Measurements from ENCODE around the gene TAAR1. TPM values are rescaled to one million over a fixed set of nuclear protein-coding genes. Genes with fewer than 3 reads are reported as not detected.

The TAAR1 gene
- total and polyA plus RNA-seq, 2 experiments from 2014 or later: not detected

DNA sequence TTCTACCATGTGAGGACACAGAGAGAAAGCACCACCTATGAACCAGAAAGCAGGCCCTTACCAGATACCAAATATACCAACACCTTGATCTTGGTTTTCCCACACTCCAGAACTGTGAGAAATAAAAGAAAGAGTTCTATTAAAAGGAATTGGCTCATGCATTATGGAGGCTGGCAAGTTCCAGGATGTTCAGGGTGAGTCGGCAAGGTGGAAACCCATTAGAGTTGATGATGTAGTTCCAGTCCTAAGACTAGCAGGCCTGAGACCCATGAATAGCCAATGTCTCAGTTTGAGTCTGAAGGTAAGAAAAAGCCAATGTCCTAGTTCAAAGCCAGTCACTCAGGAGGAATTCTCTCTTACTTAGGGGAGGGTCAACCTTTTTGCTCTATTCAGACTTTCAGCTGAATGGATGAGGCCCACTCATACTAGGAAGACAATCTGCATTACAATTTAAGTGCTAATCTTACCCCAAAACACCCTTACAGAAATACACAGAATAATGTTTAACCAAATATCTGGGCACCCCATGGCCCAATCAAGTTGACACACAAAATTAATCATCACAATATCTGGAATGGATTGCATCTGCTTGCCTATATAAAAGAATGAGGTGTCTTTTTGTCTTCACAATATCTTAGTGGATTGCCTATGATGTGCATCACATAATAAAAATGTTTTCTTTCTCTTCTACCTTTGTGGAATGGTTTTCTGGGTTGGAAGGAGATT is 5.5 kb upstream of the TAAR1 start:
- Mint-ChIP-seq H3K4me3 (no peak overlapping the region), H3K9me3 (peaks cover 12% of the 10 kb centered on the region; the same call in 2 of the 3 replicates), H3K4me1 (peaks cover 15% of the 10 kb centered on the region), H3K36me3 (ENCODE audit: low read depth) (peaks cover 20% of the 10 kb centered on the region), H3K27ac (no peak overlapping the region; the same call in 1 of the 2 replicates), H3K27me3 (ENCODE audit: insufficient read depth, low read depth, poor library complexity) (no peaks in the 10 kb centered on the region)
- Histone ChIP-seq H3K79me2 (replicated peaks; ENCODE audit: insufficient read depth) (no peaks in the 10 kb centered on the region), H3K4me1 (ENCODE audit: insufficient read depth) (peaks cover 8% of the 10 kb centered on the region), H3K9me2 (ENCODE audit: insufficient read depth) (peaks cover 3% of the 10 kb centered on the region; the same call in 1 of the 2 replicates), H3K27ac (ENCODE audit: low read depth) (no peak overlapping the region), H3K4me2 (no peak overlapping the region), H4K20me1 (replicated peaks; ENCODE audit: insufficient read depth) (no peaks in the 10 kb centered on the region), H3K36me3 (ENCODE audit: insufficient read depth) (peaks cover 4% of the 10 kb centered on the region), H3F3A (replicated peaks; ENCODE audit: low read depth) (no peaks in the 10 kb centered on the region), H3K27me3 (ENCODE audit: insufficient read depth) (no peaks in the 10 kb centered on the region), H3K4me3 (no peak overlapping the region), H2AFZ (no peak overlapping the region)
- DNase-seq (ENCODE audit: low spot score) (no peak), ATAC-seq (no peak)
- no peak for TF ChIP-seq CREB1 (CRISPR knock-in tag; IDR thresholded peaks at IDR 0.05; ENCODE audit: low read depth)
- TF ChIP-seq, protein P1, sequence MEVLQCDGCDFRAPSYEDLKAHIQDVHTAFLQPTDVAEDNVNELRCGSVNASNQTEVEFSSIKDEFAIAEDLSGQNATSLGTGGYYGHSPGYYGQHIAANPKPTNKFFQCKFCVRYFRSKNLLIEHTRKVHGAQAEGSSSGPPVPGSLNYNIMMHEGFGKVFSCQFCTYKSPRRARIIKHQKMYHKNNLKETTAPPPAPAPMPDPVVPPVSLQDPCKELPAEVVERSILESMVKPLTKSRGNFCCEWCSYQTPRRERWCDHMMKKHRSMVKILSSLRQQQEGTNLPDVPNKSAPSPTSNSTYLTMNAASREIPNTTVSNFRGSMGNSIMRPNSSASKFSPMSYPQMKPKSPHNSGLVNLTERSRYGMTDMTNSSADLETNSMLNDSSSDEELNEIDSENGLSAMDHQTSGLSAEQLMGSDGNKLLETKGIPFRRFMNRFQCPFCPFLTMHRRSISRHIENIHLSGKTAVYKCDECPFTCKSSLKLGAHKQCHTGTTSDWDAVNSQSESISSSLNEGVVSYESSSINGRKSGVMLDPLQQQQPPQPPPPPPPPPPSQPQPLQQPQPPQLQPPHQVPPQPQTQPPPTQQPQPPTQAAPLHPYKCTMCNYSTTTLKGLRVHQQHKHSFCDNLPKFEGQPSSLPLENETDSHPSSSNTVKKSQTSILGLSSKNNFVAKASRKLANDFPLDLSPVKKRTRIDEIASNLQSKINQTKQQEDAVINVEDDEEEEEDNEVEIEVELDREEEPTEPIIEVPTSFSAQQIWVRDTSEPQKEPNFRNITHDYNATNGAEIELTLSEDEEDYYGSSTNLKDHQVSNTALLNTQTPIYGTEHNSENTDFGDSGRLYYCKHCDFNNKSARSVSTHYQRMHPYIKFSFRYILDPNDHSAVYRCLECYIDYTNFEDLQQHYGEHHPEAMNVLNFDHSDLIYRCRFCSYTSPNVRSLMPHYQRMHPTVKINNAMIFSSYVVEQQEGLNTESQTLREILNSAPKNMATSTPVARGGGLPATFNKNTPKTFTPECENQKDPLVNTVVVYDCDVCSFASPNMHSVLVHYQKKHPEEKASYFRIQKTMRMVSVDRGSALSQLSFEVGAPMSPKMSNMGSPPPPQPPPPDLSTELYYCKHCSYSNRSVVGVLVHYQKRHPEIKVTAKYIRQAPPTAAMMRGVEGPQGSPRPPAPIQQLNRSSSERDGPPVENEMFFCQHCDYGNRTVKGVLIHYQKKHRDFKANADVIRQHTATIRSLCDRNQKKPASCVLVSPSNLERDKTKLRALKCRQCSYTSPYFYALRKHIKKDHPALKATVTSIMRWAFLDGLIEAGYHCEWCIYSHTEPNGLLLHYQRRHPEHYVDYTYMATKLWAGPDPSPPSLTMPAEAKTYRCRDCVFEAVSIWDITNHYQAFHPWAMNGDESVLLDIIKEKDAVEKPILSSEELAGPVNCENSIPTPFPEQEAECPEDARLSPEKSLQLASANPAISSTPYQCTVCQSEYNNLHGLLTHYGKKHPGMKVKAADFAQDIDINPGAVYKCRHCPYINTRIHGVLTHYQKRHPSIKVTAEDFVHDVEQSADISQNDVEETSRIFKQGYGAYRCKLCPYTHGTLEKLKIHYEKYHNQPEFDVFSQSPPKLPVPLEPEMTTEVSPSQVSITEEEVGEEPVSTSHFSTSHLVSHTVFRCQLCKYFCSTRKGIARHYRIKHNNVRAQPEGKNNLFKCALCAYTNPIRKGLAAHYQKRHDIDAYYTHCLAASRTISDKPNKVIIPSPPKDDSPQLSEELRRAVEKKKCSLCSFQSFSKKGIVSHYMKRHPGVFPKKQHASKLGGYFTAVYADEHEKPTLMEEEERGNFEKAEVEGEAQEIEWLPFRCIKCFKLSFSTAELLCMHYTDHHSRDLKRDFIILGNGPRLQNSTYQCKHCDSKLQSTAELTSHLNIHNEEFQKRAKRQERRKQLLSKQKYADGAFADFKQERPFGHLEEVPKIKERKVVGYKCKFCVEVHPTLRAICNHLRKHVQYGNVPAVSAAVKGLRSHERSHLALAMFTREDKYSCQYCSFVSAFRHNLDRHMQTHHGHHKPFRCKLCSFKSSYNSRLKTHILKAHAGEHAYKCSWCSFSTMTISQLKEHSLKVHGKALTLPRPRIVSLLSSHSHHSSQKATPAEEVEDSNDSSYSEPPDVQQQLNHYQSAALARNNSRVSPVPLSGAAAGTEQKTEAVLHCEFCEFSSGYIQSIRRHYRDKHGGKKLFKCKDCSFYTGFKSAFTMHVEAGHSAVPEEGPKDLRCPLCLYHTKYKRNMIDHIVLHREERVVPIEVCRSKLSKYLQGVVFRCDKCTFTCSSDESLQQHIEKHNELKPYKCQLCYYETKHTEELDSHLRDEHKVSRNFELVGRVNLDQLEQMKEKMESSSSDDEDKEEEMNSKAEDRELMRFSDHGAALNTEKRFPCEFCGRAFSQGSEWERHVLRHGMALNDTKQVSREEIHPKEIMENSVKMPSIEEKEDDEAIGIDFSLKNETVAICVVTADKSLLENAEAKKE (CRISPR knock-in tag; IDR thresholded peaks at IDR 0.05): no peak
- TF ChIP-seq EZH2phosphoT487 (IDR thresholded peaks at IDR 0.05; ENCODE audit: unreplicated experiment): no peak
- TF ChIP-seq ZNF331 (CRISPR knock-in tag; IDR thresholded peaks at IDR 0.05; ENCODE audit: low read depth): no peak

DNA sequence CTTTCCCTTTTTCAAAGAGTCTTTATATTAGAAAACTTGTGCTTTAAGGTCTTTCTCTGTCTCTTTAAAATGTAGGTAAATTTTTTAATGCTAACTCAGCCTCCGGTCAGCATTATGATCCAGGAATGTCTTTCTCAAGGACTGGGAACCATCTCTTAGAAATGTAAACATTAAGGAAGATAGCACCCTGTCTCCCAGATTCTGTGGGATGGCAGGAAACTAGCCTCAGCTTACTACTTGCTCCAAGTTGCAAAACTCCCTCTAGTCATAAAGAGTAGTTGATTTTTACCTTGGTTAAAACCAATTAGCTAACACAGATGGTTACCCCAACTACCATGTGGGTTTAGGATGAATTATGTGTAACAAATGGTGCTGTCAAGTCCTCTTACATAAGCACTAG is 4.7 kb upstream of the TAAR1 start:
- peaks cover 20% of the 10 kb centered on the region for H3K36me3 Mint-ChIP-seq (ENCODE audit: low read depth)
- no peak for TF ChIP-seq EZH2 (IDR thresholded peaks at IDR 0.05; ENCODE audit: low read depth, unreplicated experiment)
- TF ChIP-seq ETS1 (IDR thresholded peaks at IDR 0.05): no peak
- TF ChIP-seq, protein P2, sequence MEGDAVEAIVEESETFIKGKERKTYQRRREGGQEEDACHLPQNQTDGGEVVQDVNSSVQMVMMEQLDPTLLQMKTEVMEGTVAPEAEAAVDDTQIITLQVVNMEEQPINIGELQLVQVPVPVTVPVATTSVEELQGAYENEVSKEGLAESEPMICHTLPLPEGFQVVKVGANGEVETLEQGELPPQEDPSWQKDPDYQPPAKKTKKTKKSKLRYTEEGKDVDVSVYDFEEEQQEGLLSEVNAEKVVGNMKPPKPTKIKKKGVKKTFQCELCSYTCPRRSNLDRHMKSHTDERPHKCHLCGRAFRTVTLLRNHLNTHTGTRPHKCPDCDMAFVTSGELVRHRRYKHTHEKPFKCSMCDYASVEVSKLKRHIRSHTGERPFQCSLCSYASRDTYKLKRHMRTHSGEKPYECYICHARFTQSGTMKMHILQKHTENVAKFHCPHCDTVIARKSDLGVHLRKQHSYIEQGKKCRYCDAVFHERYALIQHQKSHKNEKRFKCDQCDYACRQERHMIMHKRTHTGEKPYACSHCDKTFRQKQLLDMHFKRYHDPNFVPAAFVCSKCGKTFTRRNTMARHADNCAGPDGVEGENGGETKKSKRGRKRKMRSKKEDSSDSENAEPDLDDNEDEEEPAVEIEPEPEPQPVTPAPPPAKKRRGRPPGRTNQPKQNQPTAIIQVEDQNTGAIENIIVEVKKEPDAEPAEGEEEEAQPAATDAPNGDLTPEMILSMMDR (conservative IDR thresholded peaks at IDR 0.05; ENCODE audit: low read depth in 2 of 2): no peak

More for the DNA sequence above, 4.7 kb upstream of the TAAR1 start:
- peaks cover 4% of the 10 kb centered on the region for H3K36me3 ChIP-seq (ENCODE audit: insufficient read depth)
- no peak overlapping the region for H3K27ac ChIP-seq (ENCODE audit: low read depth)
- Mint-ChIP-seq H3K4me1 (peaks cover 15% of the 10 kb centered on the region), H3K27ac (no peak overlapping the region), H3K27me3 (ENCODE audit: insufficient read depth, low read depth, poor library complexity) (no peaks in the 10 kb centered on the region), H3K4me3 (no peak overlapping the region), H3K9me3 (peaks cover 12% of the 10 kb centered on the region; the same call in 2 of the 3 replicates)
- H3K4me1 ChIP-seq (ENCODE audit: insufficient read depth): peaks cover 8% of the 10 kb centered on the region
- no peaks in the 10 kb centered on the region for H4K20me1 ChIP-seq (replicated peaks; ENCODE audit: insufficient read depth)
- H3F3A ChIP-seq (replicated peaks; ENCODE audit: low read depth): no peaks in the 10 kb centered on the region
- H3K4me3 ChIP-seq: no peak overlapping the region
- no peaks in the 10 kb centered on the region for H3K27me3 ChIP-seq (ENCODE audit: insufficient read depth)
- H2AFZ ChIP-seq: no peak overlapping the region
- no peak overlapping the region for H3K4me2 ChIP-seq
- no peaks in the 10 kb centered on the region for H3K79me2 ChIP-seq (replicated peaks; ENCODE audit: insufficient read depth)
- ATAC-seq (no peak), DNase-seq (ENCODE audit: low spot score) (no peak)
- H3K9me2 ChIP-seq (ENCODE audit: insufficient read depth): peaks cover 3% of the 10 kb centered on the region; the same call in 1 of the 2 replicates
